Type B pancreatic cell (in vitro differentiated cells): ENCODE data around the gene INPP4B. TPM values are rescaled to one million over a fixed set of nuclear protein-coding genes. Genes with fewer than 3 reads are reported as not detected.

ENCODE experiments used
- DNase-seq: peaks from one replicate; pipeline ENCODE4 v3.0.0; 2021; ENCODE audit warnings: mixed read lengths; ENCODE audit not compliant: unreplicated experiment; ENCODE audit errors: extremely low spot score
- H3K27ac Mint-ChIP-seq: 2 replicates; pipeline ENCODE4 v1.8.0; 2021; ENCODE audit warnings: mild to moderate bottlenecking, mixed read lengths
- H3K27me3 Mint-ChIP-seq: 2 replicates; pipeline ENCODE4 v1.8.0; 2021; ENCODE audit warnings: mixed read lengths
- H3K36me3 Mint-ChIP-seq: 2 replicates; pipeline ENCODE4 v1.8.0; 2021; ENCODE audit warnings: mixed read lengths
- H3K4me1 Mint-ChIP-seq: one replicate; pipeline ENCODE4 v1.8.0; 2021; ENCODE audit warnings: mixed read lengths; ENCODE audit not compliant: unreplicated experiment
- H3K4me3 Mint-ChIP-seq: 2 replicates; pipeline ENCODE4 v1.8.0; 2021; ENCODE audit warnings: mild to moderate bottlenecking, mixed read lengths
- H3K9me3 Mint-ChIP-seq: 2 replicates; pipeline ENCODE4 v1.8.0; 2021; ENCODE audit warnings: mixed read lengths
- CTCF ChIP-seq: fragments of 200-600 bp; sonication (generic); conservative IDR thresholded peaks from 2 replicates; pipeline ENCODE4 v1.5.0; 2021; ENCODE audit warnings: antibody characterized with exemption, mild to moderate bottlenecking
- total RNA-seq: library from RNA; stranded (reverse); gene quantifications from 2 replicates; pipeline ENCODE4 v1.2.1, GENCODE V29; 2021; ENCODE audit warnings: low replicate concordance

Gene INPP4B
- total RNA-seq, 1 donor from 2014 or later: 9.0 TPM

- H3K27ac Mint-ChIP-seq: no peak overlapping the region
- peaks cover 4% of the 10 kb centered on the region for H3K4me1 Mint-ChIP-seq
- H3K9me3 Mint-ChIP-seq: no peaks in the 10 kb centered on the region
- no peaks in the 10 kb centered on the region for H3K27me3 Mint-ChIP-seq
- no peak overlapping the region for H3K4me3 Mint-ChIP-seq
- TF ChIP-seq CTCF: no peak
- DNase-seq: no peak
- H3K36me3 Mint-ChIP-seq: no peaks in the 10 kb centered on the region
These were observed 406.0 kb downstream of the INPP4B start for GRCh38 chr4:142440093-142440492.

DNA sequence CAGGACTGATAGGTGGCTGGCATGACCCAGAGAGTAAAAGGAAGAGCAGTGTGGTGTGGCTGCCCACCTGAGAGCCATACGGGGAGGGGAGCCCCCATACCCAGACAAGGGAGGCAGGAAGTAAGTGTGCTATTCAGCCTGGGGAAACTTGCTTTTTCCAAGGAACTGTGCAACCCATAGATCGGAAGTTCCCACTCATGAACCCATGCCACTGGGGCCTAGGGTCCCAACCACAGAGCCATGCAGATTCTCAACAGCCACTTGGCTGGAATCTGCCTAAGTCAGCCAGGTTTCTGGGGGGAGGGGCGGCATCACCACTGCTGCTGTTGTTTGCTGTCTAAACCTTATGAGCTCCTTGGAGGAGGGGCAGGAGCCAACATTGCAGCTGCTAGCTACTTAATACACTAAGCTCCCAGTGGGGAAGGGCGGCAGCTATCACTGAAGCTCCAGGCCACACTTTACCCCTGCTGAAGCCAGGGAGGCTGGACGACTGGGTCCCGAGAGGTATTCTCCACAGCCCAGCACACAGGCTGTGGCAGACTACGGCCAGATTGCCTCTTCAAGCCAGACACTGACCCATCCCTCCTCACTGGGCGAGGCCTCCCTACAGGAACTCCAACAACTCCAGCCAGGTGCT, 410.4 kb downstream of the INPP4B start:
- no peak for DNase-seq
- H3K27ac Mint-ChIP-seq: no peak overlapping the region
- no peaks in the 10 kb centered on the region for H3K27me3 Mint-ChIP-seq
- TF ChIP-seq CTCF: no peak
- H3K9me3 Mint-ChIP-seq: no peaks in the 10 kb centered on the region
- no peak overlapping the region for H3K4me3 Mint-ChIP-seq
- H3K4me1 Mint-ChIP-seq: peaks cover 4% of the 10 kb centered on the region
- no peaks in the 10 kb centered on the region for H3K36me3 Mint-ChIP-seq

GRCh38 chr4:142434519-142435224, 411.4 kb downstream of the INPP4B start:
- TF ChIP-seq CTCF: no peak
- Mint-ChIP-seq H3K36me3 (no peaks in the 10 kb centered on the region), H3K4me3 (no peak overlapping the region), H3K4me1 (peaks cover 4% of the 10 kb centered on the region), H3K27me3 (no peaks in the 10 kb centered on the region), H3K9me3 (no peaks in the 10 kb centered on the region), H3K27ac (no peak overlapping the region)
- DNase-seq: no peak

DNA sequence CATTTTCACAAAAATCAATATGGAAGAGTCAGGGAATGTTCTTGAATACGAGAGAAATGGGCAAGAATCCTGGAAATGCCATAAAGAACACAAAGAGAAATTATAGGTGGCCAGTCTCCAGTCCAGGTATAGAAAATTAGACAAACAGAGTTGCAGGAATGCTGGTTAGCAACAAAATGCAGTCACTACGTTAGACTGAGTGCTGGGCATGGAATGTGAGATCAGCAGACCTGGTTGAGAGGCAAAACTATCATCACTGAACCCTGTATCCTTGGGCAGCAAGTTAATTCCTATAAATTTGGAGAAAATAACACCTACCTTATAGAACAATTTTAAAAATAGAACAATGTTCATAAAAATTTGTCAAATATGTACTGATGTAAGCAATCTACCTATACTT, 417.4 kb downstream of the INPP4B start:
- no peaks in the 10 kb centered on the region for H3K36me3 Mint-ChIP-seq
- no peaks in the 10 kb centered on the region for H3K4me1 Mint-ChIP-seq
- H3K9me3 Mint-ChIP-seq: no peaks in the 10 kb centered on the region
- TF ChIP-seq CTCF: no peak
- no peaks in the 10 kb centered on the region for H3K27me3 Mint-ChIP-seq
- no peak overlapping the region for H3K27ac Mint-ChIP-seq
- H3K4me3 Mint-ChIP-seq: no peak overlapping the region
- no peak for DNase-seq

- TF ChIP-seq CTCF: no peak
- DNase-seq: no peak
- Mint-ChIP-seq H3K27ac (no peak overlapping the region), H3K4me3 (no peak overlapping the region), H3K4me1 (no peaks in the 10 kb centered on the region), H3K27me3 (no peaks in the 10 kb centered on the region), H3K9me3 (no peaks in the 10 kb centered on the region), H3K36me3 (no peaks in the 10 kb centered on the region)
These were observed 418.6 kb downstream of the INPP4B start for GRCh38 chr4:142427456-142427855.
